ENCODE measurements around the gene TRIOBP. TPM values are rescaled to one million over a fixed set of nuclear protein-coding genes. Genes with fewer than 3 reads are reported as not detected.
A peak's percentile ranks its signal among the peaks of the same experiment; 100 is the strongest.

The TRIOBP gene
- total RNA-seq, 4 donors from 2014 or later = 58.6 to 71.6 (median 64.3) TPM

GRCh38 chr22:37808294-37808657 lies 111.4 kb downstream of the TRIOBP start:
- WGBS = 12% methylated on average over 8 of the region's 8 CpGs

GRCh38 chr22:37809672-37810333 lies 113.0 kb downstream of the TRIOBP start:
- WGBS = 95% methylated on average over 5 of the region's 5 CpGs
- H3K27ac ChIP-seq = no peak overlapping the region
- no peak overlapping the region for H3K4me3 ChIP-seq
- H3K4me1 ChIP-seq = peaks cover 41% of the 10 kb centered on the region
- H3K9me3 ChIP-seq = no peaks in the 10 kb centered on the region
- TF ChIP-seq POLR2A (IDR thresholded peaks at IDR 0.05) = no peak
- TF ChIP-seq CTCF (IDR thresholded peaks at IDR 0.05) = no peak
- TF ChIP-seq POLR2AphosphoS5 (IDR thresholded peaks at IDR 0.05) = no peak
- TF ChIP-seq EP300 (IDR thresholded peaks at IDR 0.05) = no peak
- no peak for DNase-seq (ENCODE audit: low spot score in 2 of 2)
- H3K27me3 ChIP-seq = no peaks in the 10 kb centered on the region
- H3K36me3 ChIP-seq = peaks cover 17% of the 10 kb centered on the region

More at GRCh38 chr22:37808294-37808657, 111.4 kb downstream of the TRIOBP start:
- peaks cover 55% of the 10 kb centered on the region for H3K4me1 ChIP-seq
- no peaks in the 10 kb centered on the region for H3K27me3 ChIP-seq
- TF ChIP-seq CTCF (IDR thresholded peaks at IDR 0.05) (no peak), EP300 (IDR thresholded peaks at IDR 0.05) (no peak), POLR2A (IDR thresholded peaks at IDR 0.05) (no peak), POLR2AphosphoS5 (IDR thresholded peaks at IDR 0.05) (no peak)
- H3K36me3 ChIP-seq = peaks cover 5% of the 10 kb centered on the region
- no peak for DNase-seq (ENCODE audit: low spot score in 2 of 2)
- H3K9me3 ChIP-seq = no peaks in the 10 kb centered on the region
- peak overlapping the region; percentile 75 for H3K4me3 ChIP-seq
- H3K27ac ChIP-seq = peak overlapping the region; percentile 91

GRCh38 chr22:37811867-37812266 lies 115.0 kb downstream of the TRIOBP start:
- 93% methylated on average over 2 of the region's 2 CpGs for WGBS
- no peaks in the 10 kb centered on the region for H3K9me3 ChIP-seq

GRCh38 chr22:37812869-37813678 lies 116.2 kb downstream of the TRIOBP start:
- Histone ChIP-seq H3K4me1 (peaks cover 22% of the 10 kb centered on the region), H3K27ac (no peak overlapping the region), H3K27me3 (no peaks in the 10 kb centered on the region), H3K4me3 (no peak overlapping the region), H3K9me3 (no peaks in the 10 kb centered on the region), H3K36me3 (peaks cover 21% of the 10 kb centered on the region)
- no peak for DNase-seq (ENCODE audit: low spot score in 2 of 2)
- TF ChIP-seq EP300 (IDR thresholded peaks at IDR 0.05) = no peak
- TF ChIP-seq POLR2A (IDR thresholded peaks at IDR 0.05) = no peak
- no peak for TF ChIP-seq CTCF (IDR thresholded peaks at IDR 0.05)
- TF ChIP-seq POLR2AphosphoS5 (IDR thresholded peaks at IDR 0.05) = no peak
- WGBS = 89% methylated on average over 19 of the region's 27 CpGs

More at GRCh38 chr22:37811867-37812266, 115.0 kb downstream of the TRIOBP start:
- peaks cover 21% of the 10 kb centered on the region for H3K36me3 ChIP-seq
- DNase-seq (ENCODE audit: low spot score in 2 of 2) = no peak
- no peak for TF ChIP-seq POLR2A (IDR thresholded peaks at IDR 0.05)
- TF ChIP-seq EP300 (IDR thresholded peaks at IDR 0.05) = no peak
- TF ChIP-seq POLR2AphosphoS5 (IDR thresholded peaks at IDR 0.05) = no peak
- no peak for TF ChIP-seq CTCF (IDR thresholded peaks at IDR 0.05)
- H3K27ac ChIP-seq = no peak overlapping the region
- H3K27me3 ChIP-seq = no peaks in the 10 kb centered on the region
- H3K4me1 ChIP-seq = peaks cover 24% of the 10 kb centered on the region
- H3K4me3 ChIP-seq = no peak overlapping the region

- WGBS = 90% methylated on average over 12 of the region's 12 CpGs
- peaks cover 21% of the 10 kb centered on the region for H3K36me3 ChIP-seq
- H3K9me3 ChIP-seq = no peaks in the 10 kb centered on the region
- no peak overlapping the region for H3K27ac ChIP-seq
- peaks cover 20% of the 10 kb centered on the region for H3K4me1 ChIP-seq
- peaks cover 7% of the 10 kb centered on the region for H3K27me3 ChIP-seq
- TF ChIP-seq POLR2A (IDR thresholded peaks at IDR 0.05) = no peak
- no peak for TF ChIP-seq POLR2AphosphoS5 (IDR thresholded peaks at IDR 0.05)
- no peak for TF ChIP-seq CTCF (IDR thresholded peaks at IDR 0.05)
- no peak for TF ChIP-seq EP300 (IDR thresholded peaks at IDR 0.05)
- DNase-seq (ENCODE audit: low spot score in 2 of 2) = no peak
- H3K4me3 ChIP-seq = no peak overlapping the region
Measured at GRCh38 chr22:37815593-37815992, 118.7 kb downstream of the TRIOBP start.

Measured in suprapubic skin (tissue), 4 donors.